Heart right ventricle (tissue), 16 donors: Measurements from ENCODE around the gene LIPG. TPM values are rescaled to one million over a fixed set of nuclear protein-coding genes. Genes with fewer than 3 reads are reported as not detected.

Experiments
- ATAC-seq, 8 donors: fragments of 200-7000 bp; cut with Tn5 transposase; one replicate each; pipeline ENCODE4 v1.9.1; 2020; ENCODE audit warnings: mild to moderate bottlenecking in 8 of 8, moderate library complexity in 8 of 8, moderate number of reproducible peaks in 1 of 8
- DNase-seq, 2 donors: peaks; one replicate each; pipeline ENCODE4 v3.0.0-alpha.2; 2020
- H3K27ac ChIP-seq, 10 donors: fragments of 200-600 bp; sonication (generic) in 2 of 10; one replicate each; pipeline versions ENCODE4 v1.5.0 to v1.8.0; 2020 to 2022; ENCODE audit warnings: mild to moderate bottlenecking in 3 of 10
- H3K27me3 ChIP-seq, 7 donors: fragments of 200-600 bp; one replicate each; pipeline ENCODE4 v1.8.0; 2021 to 2022; ENCODE audit warnings: mild to moderate bottlenecking in 2 of 7
- H3K36me3 ChIP-seq, 9 donors: fragments of 200-600 bp; sonication (generic) in 1 of 9; one replicate each; pipeline versions ENCODE4 v1.5.0 to v1.8.0; 2020 to 2022; ENCODE audit warnings: mild to moderate bottlenecking in 2 of 9
- H3K4me1 ChIP-seq, 9 donors: fragments of 200-600 bp; sonication (generic) in 1 of 9; one replicate each; pipeline versions ENCODE4 v1.5.0 to v1.8.0; 2020 to 2022; ENCODE audit warnings: mild to moderate bottlenecking in 4 of 9
- H3K4me3 ChIP-seq, 10 donors: fragments of 200-600 bp; sonication (generic) in 2 of 10; one replicate each; pipeline versions ENCODE4 v1.5.0 to v1.8.0; 2020 to 2022; ENCODE audit warnings: mild to moderate bottlenecking in 7 of 10, moderate library complexity in 2 of 10
- H3K9me3 ChIP-seq, 11 donors: fragments of 200-600 bp in 10 of 11; sonication (generic) in 2 of 11; one replicate each; pipeline versions ENCODE4 v1.5.0 to v1.8.0; 2013 to 2022; ENCODE audit warnings: mild to moderate bottlenecking in 2 of 11, control low read depth in 1 of 11, moderate library complexity in 1 of 11
- CTCF ChIP-seq, 9 donors: fragments of 200-600 bp; sonication (generic) in 2 of 9; IDR thresholded peaks; one replicate each; pipeline versions ENCODE4 v1.5.0 to v1.8.0; 2021 to 2022; ENCODE audit warnings: antibody characterized with exemption in 9 of 9, mild to moderate bottlenecking in 5 of 9, moderate library complexity in 1 of 9
- WGBS, 2 donors: extraction: QIAGEN DNeasy Blood & Tissue Kit; methylation state at CpG; one replicate each; pipeline ENCODE4 v1.1.7; 2013; ENCODE audit warnings: inconsistent platforms in 1 of 2; 5-methylcytosine and 5-hydroxymethylcytosine counted together
- intact Hi-C, 10 donors: fragments of 100-400 bp; cut with DNase I; formaldehyde crosslinking; loops; one replicate each; pipeline versions ENCODE4 v1.11.1 to v1.14.2; 2022
- polyA plus RNA-seq, 2 donors: library from polyadenylated mRNA; stranded (reverse); fragments of 200-250 nt; gene quantifications; one replicate each; pipeline ENCODE4 v1.2.3, GENCODE V29; 2013
- total RNA-seq, 10 donors: library from RNA; stranded (reverse); fragmentation: NEBNext Ultra II Directional in 3 of 10; extraction: Animal tissue kit (Norgen Biotek cat#: 25700) in 3 of 10; gene quantifications; one replicate each; pipeline versions ENCODE4 v1.2.1 to v1.2.4, GENCODE V29; 2021 to 2023
- donor health status: Arrhythmogenic right ventricular cardiomyopathy.
- donor health status: ischemic (EF 13 %, LVEDD 7.1; RV severe dilation, severe dysfunction).
- donor health status: healthy with polysubstance abuse.
- donor health status: DM: no; HTN: yes; CAD: no.
- donor health status: DM: no; HTN: no; CAD: no.
- donor health status: ischemic (EF 25% LVEDD 6.9; RV normal size, moderate dysfunction).
- donor health status: ischemic (EF 25% LVEDD 5.7; RV mildly dilated, moderate dysfunction).
- donor health status: healthy.
- donor health status: DM: yes; HTN: yes; CAD: no.
- donor health status: Ischemic cardiomyopathy.
- donor health status: ischemic (EF 35%, LVEDD 5.7; RV mildly dilated, moderate dysfunction).
- donor health status: nonischemic (EF 11% LVEDD 7.7; RV severe dilation, severe dysfunction).
- donor health status: DM: yes; HTN: yes; CAD: no.
- donor health status: PGD.
- donor health status: ischemic (EF 29% LVEDD 5.4; RV normal size, mild dysfunction).
- donor health status: nonischemic (EF 23%, LVEDD 6.1; RV moderate dilation, normal function).

Gene LIPG
- total and polyA plus RNA-seq, 12 donors, result 0.07 to 14.0 (median 0.42) TPM; not detected in 3

GRCh38 chr18:49625021-49625691, 63.3 kb downstream of the LIPG start:
- TF ChIP-seq CTCF (IDR thresholded peaks at IDR 0.05), result no peak
- H3K27me3 ChIP-seq, result peaks cover 0 to 39% (median 24%) of the 10 kb centered on the region in 7 donors
- no peak overlapping the region for H3K4me3 ChIP-seq
- DNase-seq (no peak), ATAC-seq (no peak)
- 86 to 87% methylated on average over 9 of the region's 9 CpGs for WGBS, 2 donors
- H3K4me1 ChIP-seq, result peaks cover 0 to 10% (median 0%) of the 10 kb centered on the region in 9 donors
- H3K36me3 ChIP-seq, result no peaks in the 10 kb centered on the region
- H3K9me3 ChIP-seq, result no peaks in the 10 kb centered on the region
- no peak overlapping the region for H3K27ac ChIP-seq
- intact Hi-C loops, result no loop called here

- no peaks in the 10 kb centered on the region for H3K36me3 ChIP-seq
- H3K4me1 ChIP-seq, result peaks cover 0 to 10% (median 0%) of the 10 kb centered on the region in 9 donors
- TF ChIP-seq CTCF (IDR thresholded peaks at IDR 0.05), result no peak
- no peak for DNase-seq
- no peak for ATAC-seq
- intact Hi-C loops, result no loop called here
- H3K27ac ChIP-seq, result no peak overlapping the region
- 71 to 74% methylated on average over 8 of the region's 8 CpGs for WGBS, 2 donors
- H3K9me3 ChIP-seq, result no peaks in the 10 kb centered on the region
- H3K27me3 ChIP-seq, result peaks cover 0 to 32% (median 20%) of the 10 kb centered on the region in 7 donors
- no peak overlapping the region for H3K4me3 ChIP-seq
These were observed 65.1 kb downstream of the LIPG start for GRCh38 chr18:49626842-49627467.

GRCh38 chr18:49628119-49628518, 66.3 kb downstream of the LIPG start:
- WGBS, 2 donors, result 68 to 78% methylated on average over 3 of the region's 3 CpGs
- no peaks in the 10 kb centered on the region for H3K9me3 ChIP-seq
- TF ChIP-seq CTCF (IDR thresholded peaks at IDR 0.05), result no peak
- no peak overlapping the region for H3K27ac ChIP-seq
- H3K36me3 ChIP-seq, result no peaks in the 10 kb centered on the region
- DNase-seq, result no peak
- no peak for ATAC-seq
- intact Hi-C loops, result no loop called here
- peaks cover 0 to 10% (median 0%) of the 10 kb centered on the region in 9 donors for H3K4me1 ChIP-seq
- peaks cover 0 to 39% (median 10%) of the 10 kb centered on the region in 7 donors for H3K27me3 ChIP-seq
- no peak overlapping the region for H3K4me3 ChIP-seq

GRCh38 chr18:49628881-49629795, 67.3 kb downstream of the LIPG start:
- H3K9me3 ChIP-seq, result no peaks in the 10 kb centered on the region
- DNase-seq, result peak in 1 of 2 donors; percentile 32
- H3K36me3 ChIP-seq, result no peaks in the 10 kb centered on the region
- intact Hi-C loops, result no loop called here
- H3K4me3 ChIP-seq, result no peak overlapping the region
- 72 to 73% methylated on average over 16 of the region's 16 CpGs for WGBS, 2 donors
- H3K27ac ChIP-seq, result no peak overlapping the region
- peaks cover 0 to 31% (median 3%) of the 10 kb centered on the region in 7 donors for H3K27me3 ChIP-seq
- ATAC-seq, result peak in 4 of 8 donors; percentile 30 to 40 (median 38)
- H3K4me1 ChIP-seq, result peaks cover 0 to 10% (median 0%) of the 10 kb centered on the region in 9 donors
- TF ChIP-seq CTCF (IDR thresholded peaks at IDR 0.05), result peak in 3 of 9 donors; percentile 16 to 31 (median 23)
